Psoas muscle (tissue), 8 donors: ENCODE measurements around the gene TMEM30B. TPM values are rescaled to one million over a fixed set of nuclear protein-coding genes. Genes with fewer than 3 reads are reported as not detected.

ENCODE experiments used
- ATAC-seq, 4 donors: fragments of 200-7000 bp; cut with Tn5 transposase; one replicate each; pipeline ENCODE4 v1.9.1; 2020; ENCODE audit warnings: moderate library complexity in 3 of 4, mild to moderate bottlenecking in 2 of 4
- DNase-seq, 2 donors: peaks; one replicate each; pipeline ENCODE4 v3.0.0-alpha.2; 2020
- H3K27ac ChIP-seq: fragments of 200-600 bp; one replicate; pipeline ENCODE4 v1.8.0; 2022
- H3K27me3 ChIP-seq, 3 donors: fragments of 200-600 bp in 1 of 3; one replicate each; pipeline versions ENCODE4 v1.6.1 to v1.8.0; 2013 to 2022; ENCODE audit warnings: low read length in 2 of 3, mild to moderate bottlenecking in 2 of 3, moderate library complexity in 1 of 3; ENCODE audit not compliant: insufficient read depth in 3 of 3
- H3K36me3 ChIP-seq, 2 donors: fragments of 200-600 bp in 1 of 2; one replicate each; pipeline versions ENCODE4 v1.6.1 to v1.8.0; 2013 to 2022; ENCODE audit warnings: low read depth in 1 of 2, mild to moderate bottlenecking in 1 of 2, moderate library complexity in 1 of 2; ENCODE audit not compliant: insufficient read depth in 1 of 2
- H3K4me1 ChIP-seq: fragments of 200-600 bp; one replicate; pipeline ENCODE4 v1.8.0; 2022
- H3K4me3 ChIP-seq: fragments of 200-600 bp; one replicate; pipeline ENCODE4 v1.8.0; 2022; ENCODE audit warnings: mild to moderate bottlenecking
- H3K9me3 ChIP-seq: fragments of 200-600 bp; one replicate; pipeline ENCODE4 v1.8.0; 2022
- WGBS, 3 donors: extraction: QIAGEN DNeasy Blood & Tissue Kit; methylation state at CpG; one replicate each; pipeline versions ENCODE4 v1.1.6 to v1.1.7; 2013; 5-methylcytosine and 5-hydroxymethylcytosine counted together
- intact Hi-C, 2 donors: fragments of 100-400 bp; cut with DNase I; formaldehyde crosslinking; loops; one replicate each; pipeline versions ENCODE4 v1.11.0 to v1.14.2; 2022
- polyA plus RNA-seq, 3 donors: library from polyadenylated mRNA; stranded (reverse); fragments of 200-250 nt; gene quantifications; one replicate each; pipeline ENCODE4 v1.2.3, GENCODE V29; 2013
- total RNA-seq, 4 donors: library from RNA; stranded (reverse); fragmentation: NEBNext Ultra II Directional in 2 of 4; extraction: Animal tissue kit (Norgen Biotek cat#: 25700) in 2 of 4; gene quantifications; one replicate each; pipeline versions ENCODE4 v1.2.1 to v1.2.4, GENCODE V29; 2021 to 2023
- TF ChIP-seq, protein P1 (sequence below): fragments of 200-600 bp; IDR thresholded peaks from one replicate; pipeline ENCODE4 v1.8.0; 2022; ENCODE audit warnings: antibody characterized with exemption
- donor health status: healthy with polysubstance abuse.
- donor health status: DM: no; HTN: no; CAD: no; lungs with moderate emphysema.
- donor health status: Bipolar disorder and iron deficiency.
- donor health status: healthy.
- donor health status: DM: yes; HTN: yes; CAD: no.
- donor health status: DM: no; HTN: no; CAD: no.
- donor health status: DM: no; HTN: no; CAD: no.
- donor health status: DM: yes; HTN: yes; CAD: no.

TMEM30B gene
- total and polyA plus RNA-seq, 7 donors: 0.30 to 2.0 (median 0.80) TPM

DNA sequence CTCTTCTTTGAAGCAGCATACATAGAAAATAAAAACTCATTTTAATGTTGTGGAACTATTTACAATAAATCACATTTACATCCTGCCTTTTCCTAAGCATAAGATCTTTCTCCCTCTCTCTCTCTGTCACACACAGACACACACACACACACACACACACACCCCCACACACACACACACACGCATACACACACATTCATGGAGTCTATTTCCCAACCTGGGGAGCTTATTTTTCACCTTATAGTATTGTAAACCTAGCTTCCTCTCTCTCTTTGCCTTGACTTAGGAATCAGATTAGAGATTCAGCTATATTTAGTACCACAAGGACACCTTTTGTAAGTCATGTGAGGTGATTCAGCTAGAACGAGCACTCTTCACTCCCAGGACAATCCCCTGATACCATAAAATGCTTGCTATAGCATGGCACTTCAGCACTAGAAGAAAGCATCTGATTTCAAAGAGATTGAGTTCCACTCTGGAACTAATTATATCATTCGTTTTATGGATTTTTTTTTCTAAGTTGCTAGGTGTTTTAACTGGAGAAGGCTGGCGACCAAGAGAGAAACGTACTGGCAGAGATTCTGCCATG lies 23.6 kb downstream of the TMEM30B start:
- ATAC-seq (peak; percentile 72 to 84 (median 82)), DNase-seq (no peak)
- Histone ChIP-seq H3K36me3 (no peaks in the 10 kb centered on the region), H3K9me3 (no peaks in the 10 kb centered on the region), H3K4me1 (peaks cover 50% of the 10 kb centered on the region), H3K27me3 (no peaks in the 10 kb centered on the region), H3K4me3 (no peak overlapping the region), H3K27ac (peak overlapping the region; percentile 82)
- intact Hi-C loops: loop anchor here (2.0 to 10.0 kb wide), 3 partner anchors 233 to 633 kb away; partner anchors contain the start of gene SIX4 (in 1 of the 2)
- WGBS, 3 donors: 30 to 45% (median 35%) methylated on average over 5 of the region's 5 CpGs
- TF ChIP-seq, protein P1, sequence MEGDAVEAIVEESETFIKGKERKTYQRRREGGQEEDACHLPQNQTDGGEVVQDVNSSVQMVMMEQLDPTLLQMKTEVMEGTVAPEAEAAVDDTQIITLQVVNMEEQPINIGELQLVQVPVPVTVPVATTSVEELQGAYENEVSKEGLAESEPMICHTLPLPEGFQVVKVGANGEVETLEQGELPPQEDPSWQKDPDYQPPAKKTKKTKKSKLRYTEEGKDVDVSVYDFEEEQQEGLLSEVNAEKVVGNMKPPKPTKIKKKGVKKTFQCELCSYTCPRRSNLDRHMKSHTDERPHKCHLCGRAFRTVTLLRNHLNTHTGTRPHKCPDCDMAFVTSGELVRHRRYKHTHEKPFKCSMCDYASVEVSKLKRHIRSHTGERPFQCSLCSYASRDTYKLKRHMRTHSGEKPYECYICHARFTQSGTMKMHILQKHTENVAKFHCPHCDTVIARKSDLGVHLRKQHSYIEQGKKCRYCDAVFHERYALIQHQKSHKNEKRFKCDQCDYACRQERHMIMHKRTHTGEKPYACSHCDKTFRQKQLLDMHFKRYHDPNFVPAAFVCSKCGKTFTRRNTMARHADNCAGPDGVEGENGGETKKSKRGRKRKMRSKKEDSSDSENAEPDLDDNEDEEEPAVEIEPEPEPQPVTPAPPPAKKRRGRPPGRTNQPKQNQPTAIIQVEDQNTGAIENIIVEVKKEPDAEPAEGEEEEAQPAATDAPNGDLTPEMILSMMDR: no peak

DNA sequence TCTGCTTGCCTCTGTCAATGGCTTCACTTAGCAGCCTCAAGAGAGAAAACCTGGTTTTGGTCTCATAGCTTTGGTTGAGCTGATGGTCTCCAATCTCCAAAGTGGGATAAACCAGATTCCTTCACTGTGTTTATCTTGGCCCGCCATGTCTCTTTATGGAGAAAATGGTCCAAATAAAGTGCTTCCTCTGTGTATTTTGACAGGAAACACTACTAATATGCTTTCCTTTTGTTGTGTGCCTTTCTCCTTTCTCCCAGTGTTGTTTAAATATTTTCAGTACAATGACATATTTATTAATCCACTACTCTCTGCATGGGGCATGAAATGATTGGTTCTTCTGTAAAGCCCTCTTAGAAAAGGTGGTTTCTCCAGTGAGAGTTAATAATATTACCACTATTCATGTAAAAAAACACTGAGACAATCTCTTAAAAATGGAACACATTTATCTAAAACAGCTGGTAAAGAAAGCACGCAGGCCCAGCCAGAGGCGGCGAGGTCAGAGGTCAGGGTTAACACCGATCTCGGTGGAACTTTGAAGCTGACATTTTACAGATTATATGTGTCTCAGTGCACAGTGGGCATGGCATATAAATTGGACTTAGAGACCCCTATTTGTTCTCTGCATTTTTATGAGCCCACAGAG lies 24.2 kb downstream of the TMEM30B start:
- DNase-seq: no peak
- 55 to 68% (median 62%) methylated on average over 6 of the region's 6 CpGs for WGBS, 3 donors
- no peak for ATAC-seq
- intact Hi-C loops: loop anchor here (2.0 to 10.0 kb wide), 3 partner anchors 232 to 632 kb away; partner anchors contain the start of gene SIX4 (in 1 of the 2)
- Histone ChIP-seq H3K27me3 (no peaks in the 10 kb centered on the region), H3K36me3 (no peaks in the 10 kb centered on the region), H3K9me3 (no peaks in the 10 kb centered on the region), H3K4me1 (peaks cover 56% of the 10 kb centered on the region), H3K4me3 (no peak overlapping the region), H3K27ac (peak overlapping the region; percentile 82)
- TF ChIP-seq, protein P1: no peak

GRCh38 chr14:61255968-61256367 lies 25.2 kb downstream of the TMEM30B start:
- Histone ChIP-seq H3K9me3 (no peaks in the 10 kb centered on the region), H3K36me3 (no peaks in the 10 kb centered on the region), H3K4me1 (peaks cover 57% of the 10 kb centered on the region), H3K4me3 (no peak overlapping the region), H3K27me3 (no peaks in the 10 kb centered on the region), H3K27ac (peak overlapping the region; percentile 82)
- TF ChIP-seq, protein P1: no peak
- WGBS, 3 donors: 78 to 91% (median 84%) methylated on average over 5 of the region's 5 CpGs
- no peak for ATAC-seq
- intact Hi-C loops: loop anchor here (2.0 to 10.0 kb wide), 3 partner anchors 231 to 631 kb away; partner anchors contain the start of gene SIX4 (in 1 of the 2)
- no peak for DNase-seq

- intact Hi-C loops: loop anchor here (5.0 to 10.0 kb wide), 7 partner anchors 48 to 628 kb away; partner anchors contain the start of genes SIX1 (in 1 of the 2), SIX4 (in 1 of the 2), SLC38A6 (in 1 of the 2) and TRMT5 (in 1 of the 2)
- no peaks in the 10 kb centered on the region for H3K27me3 ChIP-seq
- no peak overlapping the region for H3K4me3 ChIP-seq
- ATAC-seq (peak in 2 of 4 donors; percentile 23 to 37), DNase-seq (no peak)
- H3K9me3 ChIP-seq: no peaks in the 10 kb centered on the region
- TF ChIP-seq, protein P1: no peak
- H3K4me1 ChIP-seq: peaks cover 57% of the 10 kb centered on the region
- 45 to 74% (median 59%) methylated on average over 8 of the region's 8 CpGs for WGBS, 3 donors
- no peaks in the 10 kb centered on the region for H3K36me3 ChIP-seq
- H3K27ac ChIP-seq: peak overlapping the region; percentile 58
Measured at GRCh38 chr14:61254808-61255526, 26.2 kb downstream of the TMEM30B start.
